ENCODE data around the gene PTGFRN. TPM values are rescaled to one million over a fixed set of nuclear protein-coding genes. Genes with fewer than 3 reads are reported as not detected.

Gene PTGFRN
- total RNA-seq, 1 experiment from 2014 or later: 38.7 TPM

DNA sequence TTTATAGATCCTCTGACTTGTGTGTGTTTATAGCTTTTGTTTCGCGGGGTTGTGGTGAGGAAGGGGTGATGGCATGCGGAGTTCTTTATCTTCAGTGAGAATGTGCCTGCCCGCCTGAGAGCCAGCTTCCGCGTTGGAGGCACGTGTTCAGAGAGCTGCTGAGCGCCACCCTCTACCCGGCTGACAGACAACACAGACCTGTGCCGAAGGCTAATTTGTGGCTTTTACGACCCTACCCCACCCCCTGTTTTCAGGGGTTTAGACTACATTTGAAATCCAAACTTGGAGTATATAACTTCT is 77.5 kb downstream of the PTGFRN start (continued):
- TF ChIP-seq OVOL2 (CRISPR knock-in tag; IDR thresholded peaks at IDR 0.05; ENCODE audit: borderline replicate concordance) (no peak), SP1 (CRISPR knock-in tag; conservative IDR thresholded peaks at IDR 0.05) (no peak), SMAD4 (CRISPR knock-in tag; IDR thresholded peaks at IDR 0.05) (no peak)

DNA sequence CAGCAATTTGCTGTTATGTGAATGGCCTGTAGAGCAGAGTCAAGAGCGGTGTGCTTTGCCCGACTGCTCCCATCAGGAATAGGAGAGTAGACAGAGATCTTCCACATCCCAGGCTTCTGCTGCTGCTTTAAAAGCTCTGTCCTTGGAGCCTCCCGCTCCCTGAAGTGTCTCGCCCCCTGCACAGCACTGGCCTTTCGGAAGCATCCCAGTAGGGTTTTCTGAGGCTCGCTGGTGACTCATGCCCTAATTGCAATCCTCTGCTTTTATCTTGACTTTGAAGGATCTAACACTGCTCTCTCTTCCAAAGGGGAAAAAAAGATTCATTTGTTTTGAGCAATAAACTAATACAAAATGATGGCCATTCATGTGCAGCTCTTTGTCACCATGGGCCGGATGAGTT is 78.5 kb downstream of the PTGFRN start:
- no peak for TF ChIP-seq ZNF232 (CRISPR knock-in tag; IDR thresholded peaks at IDR 0.05)
- no peak for TF ChIP-seq CREB1 (CRISPR knock-in tag; IDR thresholded peaks at IDR 0.05)
- TF ChIP-seq ZNF425 (CRISPR knock-in tag; conservative IDR thresholded peaks at IDR 0.05): no peak
- TF ChIP-seq, protein P1, sequence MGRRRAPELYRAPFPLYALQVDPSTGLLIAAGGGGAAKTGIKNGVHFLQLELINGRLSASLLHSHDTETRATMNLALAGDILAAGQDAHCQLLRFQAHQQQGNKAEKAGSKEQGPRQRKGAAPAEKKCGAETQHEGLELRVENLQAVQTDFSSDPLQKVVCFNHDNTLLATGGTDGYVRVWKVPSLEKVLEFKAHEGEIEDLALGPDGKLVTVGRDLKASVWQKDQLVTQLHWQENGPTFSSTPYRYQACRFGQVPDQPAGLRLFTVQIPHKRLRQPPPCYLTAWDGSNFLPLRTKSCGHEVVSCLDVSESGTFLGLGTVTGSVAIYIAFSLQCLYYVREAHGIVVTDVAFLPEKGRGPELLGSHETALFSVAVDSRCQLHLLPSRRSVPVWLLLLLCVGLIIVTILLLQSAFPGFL (CRISPR knock-in tag; IDR thresholded peaks at IDR 0.05; ENCODE audit: borderline replicate concordance): no peak
- TF ChIP-seq, protein P2, sequence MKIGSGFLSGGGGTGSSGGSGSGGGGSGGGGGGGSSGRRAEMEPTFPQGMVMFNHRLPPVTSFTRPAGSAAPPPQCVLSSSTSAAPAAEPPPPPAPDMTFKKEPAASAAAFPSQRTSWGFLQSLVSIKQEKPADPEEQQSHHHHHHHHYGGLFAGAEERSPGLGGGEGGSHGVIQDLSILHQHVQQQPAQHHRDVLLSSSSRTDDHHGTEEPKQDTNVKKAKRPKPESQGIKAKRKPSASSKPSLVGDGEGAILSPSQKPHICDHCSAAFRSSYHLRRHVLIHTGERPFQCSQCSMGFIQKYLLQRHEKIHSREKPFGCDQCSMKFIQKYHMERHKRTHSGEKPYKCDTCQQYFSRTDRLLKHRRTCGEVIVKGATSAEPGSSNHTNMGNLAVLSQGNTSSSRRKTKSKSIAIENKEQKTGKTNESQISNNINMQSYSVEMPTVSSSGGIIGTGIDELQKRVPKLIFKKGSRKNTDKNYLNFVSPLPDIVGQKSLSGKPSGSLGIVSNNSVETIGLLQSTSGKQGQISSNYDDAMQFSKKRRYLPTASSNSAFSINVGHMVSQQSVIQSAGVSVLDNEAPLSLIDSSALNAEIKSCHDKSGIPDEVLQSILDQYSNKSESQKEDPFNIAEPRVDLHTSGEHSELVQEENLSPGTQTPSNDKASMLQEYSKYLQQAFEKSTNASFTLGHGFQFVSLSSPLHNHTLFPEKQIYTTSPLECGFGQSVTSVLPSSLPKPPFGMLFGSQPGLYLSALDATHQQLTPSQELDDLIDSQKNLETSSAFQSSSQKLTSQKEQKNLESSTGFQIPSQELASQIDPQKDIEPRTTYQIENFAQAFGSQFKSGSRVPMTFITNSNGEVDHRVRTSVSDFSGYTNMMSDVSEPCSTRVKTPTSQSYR (CRISPR knock-in tag; IDR thresholded peaks at IDR 0.05): no peak
- no peak for TF ChIP-seq NFE2L1 (CRISPR knock-in tag; IDR thresholded peaks at IDR 0.05)
- TF ChIP-seq, protein P3, sequence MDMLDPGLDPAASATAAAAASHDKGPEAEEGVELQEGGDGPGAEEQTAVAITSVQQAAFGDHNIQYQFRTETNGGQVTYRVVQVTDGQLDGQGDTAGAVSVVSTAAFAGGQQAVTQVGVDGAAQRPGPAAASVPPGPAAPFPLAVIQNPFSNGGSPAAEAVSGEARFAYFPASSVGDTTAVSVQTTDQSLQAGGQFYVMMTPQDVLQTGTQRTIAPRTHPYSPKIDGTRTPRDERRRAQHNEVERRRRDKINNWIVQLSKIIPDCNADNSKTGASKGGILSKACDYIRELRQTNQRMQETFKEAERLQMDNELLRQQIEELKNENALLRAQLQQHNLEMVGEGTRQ (CRISPR knock-in tag; IDR thresholded peaks at IDR 0.05): no peak
- ChIA-PET CTCF (no interaction called here), POLR2A (interaction anchor here (0.6 kb wide), 1 partner anchor 45 kb away, joined by 3 read pairs; no protein-coding TSS in a partner anchor)
- H3K27me3 Mint-ChIP-seq (ENCODE audit: low read depth): no peaks in the 10 kb centered on the region
- no peak overlapping the region for H3K27ac Mint-ChIP-seq
- H3K9me3 Mint-ChIP-seq: peaks cover 11% of the 10 kb centered on the region
- H3K36me3 Mint-ChIP-seq: peaks cover 43% of the 10 kb centered on the region
- peaks cover 27% of the 10 kb centered on the region for H3K4me1 Mint-ChIP-seq
- no peak overlapping the region for H3K4me3 Mint-ChIP-seq
- ATAC-seq (no peak), DNase-seq (ENCODE audit: low spot score) (no peak)

GRCh38 chr1:116988908-116989307 is 79.2 kb downstream of the PTGFRN start:
- DNase-seq (ENCODE audit: low spot score) (no peak), ATAC-seq (no peak)
- POLR2A ChIA-PET: no interaction called here
- Mint-ChIP-seq H3K4me3 (no peak overlapping the region), H3K36me3 (peaks cover 45% of the 10 kb centered on the region), H3K27me3 (ENCODE audit: low read depth) (no peaks in the 10 kb centered on the region), H3K27ac (no peak overlapping the region), H3K9me3 (peaks cover 16% of the 10 kb centered on the region), H3K4me1 (peaks cover 27% of the 10 kb centered on the region)
- TF ChIP-seq PRDM15 (CRISPR knock-in tag; IDR thresholded peaks at IDR 0.05) (no peak), SOX15 (CRISPR knock-in tag; IDR thresholded peaks at IDR 0.05) (no peak), RORB (CRISPR knock-in tag; IDR thresholded peaks at IDR 0.05) (no peak)
- TF ChIP-seq, protein P4, sequence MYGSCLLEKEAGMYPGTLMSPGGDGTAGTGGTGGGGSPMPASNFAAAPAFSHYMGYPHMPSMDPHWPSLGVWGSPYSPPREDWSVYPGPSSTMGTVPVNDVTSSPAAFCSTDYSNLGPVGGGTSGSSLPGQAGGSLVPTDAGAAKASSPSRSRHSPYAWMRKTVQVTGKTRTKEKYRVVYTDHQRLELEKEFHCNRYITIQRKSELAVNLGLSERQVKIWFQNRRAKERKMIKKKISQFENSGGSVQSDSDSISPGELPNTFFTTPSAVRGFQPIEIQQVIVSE (CRISPR knock-in tag; IDR thresholded peaks at IDR 0.05; ENCODE audit: borderline replicate concordance): no peak
- TF ChIP-seq, protein P5, sequence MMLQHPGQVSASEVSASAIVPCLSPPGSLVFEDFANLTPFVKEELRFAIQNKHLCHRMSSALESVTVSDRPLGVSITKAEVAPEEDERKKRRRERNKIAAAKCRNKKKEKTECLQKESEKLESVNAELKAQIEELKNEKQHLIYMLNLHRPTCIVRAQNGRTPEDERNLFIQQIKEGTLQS (CRISPR knock-in tag; conservative IDR thresholded peaks at IDR 0.05): no peak
- CTCF ChIA-PET: interaction anchor here (1.0 kb wide), 1 partner anchor 490 kb away, joined by 3 read pairs; no protein-coding TSS in a partner anchor

Data from WTC11 (cell line).